GM19240 (cell line): Measurements from ENCODE around the gene METAP1.
"Not testable (repeated sequence)": the region's sequence is repeated elsewhere in the genome, so short reads cannot be mapped to it uniquely, and the experiment has no call there.

Experiments
- DNase-seq: peaks from one replicate; pipeline ENCODE4 v3.0.0; 2011; ENCODE audit warnings: low spot score; ENCODE audit not compliant: insufficient read length

Gene METAP1

DNA sequence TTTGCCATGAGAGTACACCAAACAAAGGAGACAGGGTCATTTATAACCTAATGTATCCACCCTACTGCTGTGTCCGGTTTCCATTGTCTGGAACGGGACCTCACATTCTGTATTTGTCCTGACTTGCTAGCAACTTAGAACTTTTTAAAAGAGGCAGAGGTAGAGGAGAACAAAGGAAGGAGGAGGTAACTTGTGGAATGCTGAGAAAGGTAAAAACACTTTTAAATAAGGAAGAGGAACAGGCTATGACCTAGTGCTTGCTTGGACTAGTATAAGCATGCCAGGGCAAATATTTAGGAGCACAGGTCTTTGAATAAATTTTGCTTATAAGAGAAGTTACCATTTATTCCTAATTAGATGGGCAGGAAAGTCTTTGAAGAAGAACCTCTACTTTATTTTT, 96.3 kb downstream of the METAP1 start:
- DNase-seq: not testable (repeated sequence)

GRCh38 chr4:99099311-99099710, 103.8 kb downstream of the METAP1 start:
- no peak for DNase-seq

DNA sequence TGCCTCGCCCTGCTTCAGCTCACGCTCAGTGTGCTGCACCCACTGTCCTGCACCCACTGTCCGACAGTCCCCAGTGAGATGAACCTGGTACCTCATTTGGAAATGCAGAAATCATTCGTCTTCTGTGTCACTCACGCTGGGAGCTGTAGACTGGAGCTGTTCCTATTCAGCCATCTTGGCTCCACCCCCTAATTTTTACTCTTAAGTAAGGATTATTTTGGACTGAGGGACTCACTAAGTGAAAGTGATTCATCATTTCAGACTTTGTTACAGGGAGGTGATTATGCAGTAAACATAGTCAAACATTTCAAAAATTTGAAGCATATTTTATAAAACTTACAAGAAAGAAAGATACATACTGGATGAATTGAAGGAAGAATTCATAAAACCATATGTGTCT, 104.3 kb downstream of the METAP1 start:
- not testable (repeated sequence) for DNase-seq

- DNase-seq: no peak
Observed at GRCh38 chr4:99100876-99101275, 105.4 kb downstream of the METAP1 start.

GRCh38 chr4:99102634-99103033, 107.1 kb downstream of the METAP1 start:
- no peak for DNase-seq

GRCh38 chr4:99103166-99103565, 107.6 kb downstream of the METAP1 start:
- DNase-seq: no peak

GRCh38 chr4:99104153-99104552, 108.6 kb downstream of the METAP1 start:
- no peak for DNase-seq

GRCh38 chr4:99109286-99109685, 113.8 kb downstream of the METAP1 start:
- DNase-seq: not testable (repeated sequence)
